ENCODE results near the gene SREBF1. TPM values are rescaled to one million over a fixed set of nuclear protein-coding genes. Genes with fewer than 3 reads are reported as not detected.
A peak's percentile ranks its signal among the peaks of the same experiment; 100 is the strongest.

SREBF1 gene
- polyA plus RNA-seq, 1 donor: 37.7 TPM

DNA sequence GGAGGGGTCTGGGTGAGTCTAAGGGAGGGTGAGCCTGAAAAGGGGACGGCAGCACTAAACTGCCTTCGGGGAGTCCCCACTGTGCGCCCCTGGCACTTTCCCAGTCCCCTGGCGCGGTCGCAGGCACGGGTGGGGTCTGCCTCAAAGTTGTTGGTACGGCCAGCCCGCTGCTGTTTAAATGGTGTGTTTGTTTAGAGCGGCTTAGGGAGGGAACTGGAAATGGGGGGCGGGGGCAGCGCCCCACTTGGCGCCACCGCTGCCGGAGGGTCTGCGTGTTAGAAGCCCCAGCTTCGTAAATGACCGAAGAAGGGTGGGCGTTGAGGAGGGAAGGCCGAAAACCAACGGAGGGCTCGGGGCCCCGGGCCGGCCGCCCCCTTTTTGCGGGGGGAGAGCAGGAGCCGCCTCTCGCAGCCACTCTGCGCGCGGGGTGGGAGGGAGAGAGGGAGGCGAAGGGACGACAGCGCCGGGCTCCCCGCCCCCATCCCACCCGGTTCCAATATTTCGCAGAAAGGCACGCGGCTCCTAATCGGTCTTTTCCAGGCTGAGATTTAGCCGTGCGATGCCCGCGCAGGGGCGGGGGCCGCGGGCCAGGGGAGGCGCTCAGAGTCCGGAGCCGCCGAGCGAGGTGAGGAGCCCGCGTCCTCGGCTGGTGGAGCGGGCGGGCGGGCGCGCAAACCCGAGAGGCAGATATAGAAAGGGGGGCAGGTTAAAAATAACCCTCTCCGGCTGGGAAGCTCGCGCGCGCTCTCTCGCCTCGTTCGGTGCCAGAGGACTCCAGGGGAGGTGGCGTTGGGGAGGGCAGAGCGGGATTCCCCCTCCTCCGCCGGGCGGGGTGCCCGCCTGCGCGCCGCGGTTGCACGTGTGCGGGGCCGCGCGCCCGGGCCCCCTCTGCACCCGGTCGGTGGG is 54.9 kb downstream of the SREBF1 start:
- peak; percentile 61 for DNase-seq

DNA sequence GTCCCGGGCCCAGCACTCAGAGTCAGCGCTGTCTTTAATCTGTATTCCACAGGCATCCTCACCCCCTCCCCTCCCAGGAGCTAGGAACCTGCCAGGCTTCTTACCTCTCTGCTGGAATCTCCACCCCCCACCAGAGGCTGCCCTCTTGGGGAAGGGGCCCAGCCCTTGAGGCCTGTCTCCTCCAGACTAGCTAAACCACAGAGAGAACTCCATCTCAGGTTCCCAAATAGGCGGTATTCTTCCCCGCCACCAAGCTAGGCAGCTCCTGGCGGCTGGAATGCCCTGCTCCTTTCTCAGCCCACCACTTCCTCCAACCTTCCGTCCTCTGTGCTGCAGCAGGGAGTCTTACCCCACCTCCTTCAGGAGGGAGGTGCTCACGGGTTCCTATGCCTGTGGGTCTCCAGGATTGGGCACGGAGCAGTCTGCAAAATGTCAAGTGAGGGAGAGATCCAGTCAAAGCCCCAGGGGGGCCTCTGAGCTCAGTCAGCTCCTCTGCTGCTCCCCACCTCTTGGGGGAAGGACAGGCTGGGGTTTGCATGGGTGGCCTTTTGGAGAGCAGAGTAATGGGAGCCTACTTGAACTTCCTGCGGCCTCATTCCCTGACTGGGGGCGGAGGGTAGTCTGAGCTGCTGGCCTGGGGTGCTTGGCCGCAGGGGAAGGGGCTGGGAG is 55.7 kb downstream of the SREBF1 start:
- no peak for DNase-seq

DNA sequence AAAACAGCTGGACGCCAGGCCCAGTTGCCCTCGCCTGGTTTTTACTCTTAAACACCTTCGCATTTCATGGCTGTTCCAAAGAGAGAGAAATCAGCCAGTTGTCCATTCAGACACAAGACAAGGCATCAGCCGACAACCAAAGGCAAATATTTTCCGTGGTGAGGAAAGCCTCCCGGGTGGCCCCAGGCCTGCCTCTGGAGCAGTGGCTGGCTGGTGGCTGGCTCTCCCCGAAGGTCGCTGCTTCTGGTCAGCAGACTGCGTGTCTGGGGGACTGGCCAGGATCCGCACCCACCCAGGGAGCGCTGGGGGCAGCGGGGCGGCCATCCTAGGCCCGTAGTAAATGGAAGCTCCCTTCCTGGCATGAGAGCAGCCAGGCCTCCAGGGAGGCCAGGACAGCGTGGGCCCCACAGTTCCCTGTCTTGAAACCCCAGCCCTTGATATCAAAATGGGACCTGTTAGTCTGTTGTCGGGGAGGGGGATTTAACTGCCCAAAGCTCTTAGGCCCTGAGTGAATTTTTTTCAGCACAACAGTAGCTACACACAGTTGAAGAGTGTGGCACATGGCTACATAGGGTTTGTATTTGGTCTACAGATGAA is 57.7 kb downstream of the SREBF1 start:
- no peak for DNase-seq

DNA sequence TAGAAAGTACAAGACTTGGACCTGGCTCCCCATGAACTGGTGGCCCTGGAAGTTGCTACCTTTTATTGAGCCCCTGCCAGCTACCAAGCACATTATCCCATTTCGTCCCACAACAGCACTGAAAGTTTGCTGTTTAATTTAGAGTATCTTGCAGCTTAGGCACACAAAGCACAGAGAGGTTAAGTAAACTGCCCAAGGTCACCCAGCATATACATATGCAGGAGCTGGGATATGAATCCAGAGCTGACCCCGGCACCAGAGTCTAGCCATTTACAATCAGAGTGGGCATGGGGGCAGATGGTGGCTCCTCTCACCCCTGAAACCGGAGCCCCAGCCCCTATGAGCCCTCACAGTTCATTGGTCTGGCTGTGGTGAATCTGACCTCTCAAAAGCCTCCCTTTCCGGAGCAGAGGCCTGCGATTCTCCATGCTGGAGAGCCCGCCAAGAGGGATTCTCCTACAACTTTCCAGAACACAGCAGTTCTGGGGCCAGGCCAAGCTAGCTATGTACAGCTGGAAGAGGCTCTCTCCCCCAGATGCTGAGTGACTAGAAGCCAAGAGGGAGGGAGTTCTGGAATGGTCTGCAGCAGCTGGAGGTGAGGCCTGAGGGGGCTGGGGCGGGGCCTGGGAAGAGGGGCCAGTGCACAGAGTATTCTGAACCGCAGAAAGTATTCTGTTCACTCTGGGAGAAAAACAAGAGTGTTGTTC is 58.3 kb downstream of the SREBF1 start:
- peak; percentile 83 for DNase-seq

DNA sequence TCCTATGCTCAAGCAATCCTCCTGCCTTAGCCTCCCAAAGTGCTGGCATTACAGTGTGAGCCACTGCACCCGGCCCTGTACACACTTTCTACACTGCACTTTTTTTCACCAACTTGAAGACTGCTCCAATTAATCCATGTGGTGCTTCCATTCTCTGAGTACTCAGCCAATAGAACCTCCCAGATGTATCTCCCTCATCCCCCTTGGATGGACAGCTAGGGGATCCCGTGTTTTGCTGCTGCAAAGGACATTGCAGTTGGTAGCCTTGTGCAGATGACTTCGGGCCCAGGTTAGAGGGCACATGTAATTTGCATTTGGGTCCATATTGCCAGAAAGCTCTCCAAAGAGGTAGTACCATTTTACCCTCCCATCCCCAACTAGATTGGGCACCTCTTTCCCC is 59.9 kb downstream of the SREBF1 start:
- DNase-seq: no peak

DNA sequence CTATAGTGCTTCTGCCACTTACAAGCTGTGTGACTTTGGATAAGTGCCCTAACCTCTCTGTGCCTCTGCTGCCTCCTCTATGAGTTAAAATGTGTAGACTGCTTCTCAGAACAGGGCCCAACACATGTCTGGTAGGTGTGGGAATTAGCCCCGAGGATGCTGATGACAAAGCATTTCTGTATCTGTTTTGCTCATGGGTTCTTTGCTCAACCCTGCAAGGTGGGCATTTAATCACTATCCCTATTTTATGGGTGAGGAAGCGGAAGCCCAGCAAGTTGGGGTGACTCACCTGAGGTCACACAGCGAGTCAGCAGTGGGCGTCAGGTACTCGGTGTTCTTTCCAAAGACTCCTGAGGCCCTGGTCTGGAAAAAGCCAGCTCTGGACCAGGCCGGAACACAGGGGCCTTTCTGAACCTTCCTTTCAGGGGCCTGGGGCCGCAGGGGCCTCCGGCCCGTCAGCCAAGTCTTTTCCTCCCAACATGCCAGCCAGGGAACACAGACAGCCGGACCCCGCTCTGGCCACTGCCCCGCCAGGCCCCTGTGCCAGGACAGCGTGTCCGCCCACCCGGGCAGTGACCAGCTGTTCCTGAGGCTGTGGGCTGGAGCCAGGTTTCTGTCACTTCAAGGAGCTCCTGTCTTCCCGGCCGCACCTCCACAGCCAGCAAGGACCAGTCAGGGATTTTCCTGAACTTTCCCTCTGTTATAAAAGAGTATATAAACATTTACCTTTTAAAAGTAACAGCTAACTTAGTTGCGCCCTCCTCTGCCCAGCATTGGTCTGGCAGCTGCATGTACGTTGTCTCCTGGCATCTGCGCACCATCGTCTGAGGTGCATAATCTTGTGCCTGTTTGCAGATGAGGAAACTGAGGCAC is 62.5 kb downstream of the SREBF1 start:
- no peak for DNase-seq

DNA sequence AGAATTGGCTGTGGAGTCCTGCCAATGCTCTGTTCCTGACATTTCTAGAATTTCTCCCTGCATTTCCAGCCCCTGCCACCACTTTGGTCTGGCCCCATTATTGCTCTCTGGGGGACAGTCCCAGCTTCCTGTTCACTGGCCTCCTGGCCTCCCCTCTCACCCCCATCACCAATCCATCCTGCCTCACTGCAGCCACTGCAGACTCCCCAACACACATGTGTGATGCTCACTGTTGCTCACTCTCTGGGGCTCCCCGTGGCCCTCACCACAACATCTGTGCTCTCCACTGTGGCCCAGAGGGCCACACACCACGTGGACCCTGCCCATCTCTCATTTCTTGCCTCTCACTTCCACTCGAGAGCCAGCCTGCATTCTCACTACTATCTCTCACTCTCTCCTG is 64.6 kb downstream of the SREBF1 start:
- no peak for DNase-seq

DNA sequence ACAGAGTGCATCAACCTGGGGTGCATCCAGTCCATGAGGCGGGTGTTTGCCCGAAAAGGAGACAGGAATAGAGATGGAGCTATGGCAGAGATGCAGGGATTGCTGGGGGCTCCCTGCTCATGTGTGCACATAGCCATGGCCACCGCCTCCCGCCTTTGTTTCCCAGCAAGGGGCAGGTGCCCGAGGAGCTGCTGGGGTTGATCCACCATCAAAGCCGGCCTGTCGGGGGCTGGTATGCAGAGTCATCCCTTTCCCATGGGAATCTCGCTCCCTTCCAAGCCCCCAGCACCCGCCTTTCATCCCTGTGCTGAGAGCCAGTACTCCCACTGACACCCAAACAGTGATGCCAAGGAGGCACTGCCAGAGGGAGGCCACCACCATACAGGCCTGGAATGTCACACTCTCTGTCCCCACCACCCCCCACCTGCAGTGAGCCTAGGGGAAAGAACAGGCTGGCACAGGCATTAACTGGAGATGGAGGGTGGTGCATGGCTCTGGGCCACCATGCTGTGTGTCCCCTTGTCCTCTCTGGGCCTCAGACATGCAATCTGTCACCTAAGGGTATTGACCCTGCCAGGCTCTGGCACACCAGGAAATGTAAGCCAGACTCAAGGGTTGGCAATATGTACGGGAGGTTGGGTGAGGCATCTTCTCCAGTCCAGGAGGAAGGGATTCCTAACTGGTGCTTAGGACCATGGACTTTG is 65.1 kb downstream of the SREBF1 start:
- DNase-seq: no peak

DNA sequence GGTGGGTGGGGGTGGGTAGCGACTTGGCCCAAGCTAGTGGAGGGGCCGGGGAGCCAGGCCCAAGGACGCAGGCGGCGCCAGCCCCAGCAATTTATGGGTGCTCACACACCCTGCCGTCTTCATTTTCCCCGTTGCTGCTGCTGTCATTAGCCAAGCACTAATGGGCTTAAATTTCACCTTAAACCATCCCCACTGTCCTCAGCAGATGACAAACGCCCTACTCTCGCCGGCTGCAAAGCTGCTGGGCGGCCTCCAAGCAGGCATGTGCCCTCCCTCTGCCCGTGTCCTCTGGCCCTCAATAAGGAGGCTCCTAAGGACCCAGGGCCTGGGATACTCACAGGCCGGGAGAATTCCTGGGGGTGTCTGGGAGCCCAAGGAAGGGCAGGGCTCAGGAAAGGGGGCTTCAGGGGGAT is 66.1 kb downstream of the SREBF1 start:
- no peak for DNase-seq

DNA sequence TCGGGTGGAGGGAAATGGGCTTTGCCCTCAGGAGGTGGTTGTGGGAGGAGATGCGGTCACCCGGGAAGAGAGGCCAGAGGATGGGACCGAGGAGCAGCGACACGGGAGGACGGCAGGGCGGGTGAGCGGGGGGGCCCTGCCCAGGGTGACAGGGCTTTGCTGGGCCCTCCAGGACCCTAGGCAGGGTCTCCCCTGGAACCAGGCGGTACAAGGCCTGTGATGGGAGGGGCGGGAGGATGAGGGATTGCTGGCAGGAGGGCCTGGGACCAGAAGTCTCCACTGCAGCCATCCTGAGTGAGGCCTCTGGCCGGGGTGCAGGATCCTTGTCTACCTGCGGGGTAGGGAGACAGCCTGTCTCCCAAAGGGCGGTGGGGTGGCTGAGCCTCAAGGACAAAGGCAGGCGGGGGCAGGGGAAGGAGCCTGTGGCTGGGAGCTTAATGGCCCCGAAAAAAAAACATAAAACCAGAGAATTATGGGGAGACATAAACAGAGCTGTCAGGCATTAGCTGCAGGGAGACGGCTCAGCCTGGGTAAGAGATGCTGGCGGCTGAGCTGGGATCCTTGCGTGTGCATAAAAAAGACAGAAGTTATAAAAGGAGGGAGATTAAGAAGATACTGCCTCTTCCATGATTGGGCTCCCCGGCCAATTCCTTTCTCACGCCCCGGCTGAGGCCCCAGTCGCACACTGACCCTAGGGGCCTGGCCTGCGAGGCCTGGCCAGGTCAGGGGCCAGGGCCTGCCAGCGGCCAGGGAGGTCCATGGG is 66.7 kb downstream of the SREBF1 start:
- DNase-seq: peak; percentile 50

DNA sequence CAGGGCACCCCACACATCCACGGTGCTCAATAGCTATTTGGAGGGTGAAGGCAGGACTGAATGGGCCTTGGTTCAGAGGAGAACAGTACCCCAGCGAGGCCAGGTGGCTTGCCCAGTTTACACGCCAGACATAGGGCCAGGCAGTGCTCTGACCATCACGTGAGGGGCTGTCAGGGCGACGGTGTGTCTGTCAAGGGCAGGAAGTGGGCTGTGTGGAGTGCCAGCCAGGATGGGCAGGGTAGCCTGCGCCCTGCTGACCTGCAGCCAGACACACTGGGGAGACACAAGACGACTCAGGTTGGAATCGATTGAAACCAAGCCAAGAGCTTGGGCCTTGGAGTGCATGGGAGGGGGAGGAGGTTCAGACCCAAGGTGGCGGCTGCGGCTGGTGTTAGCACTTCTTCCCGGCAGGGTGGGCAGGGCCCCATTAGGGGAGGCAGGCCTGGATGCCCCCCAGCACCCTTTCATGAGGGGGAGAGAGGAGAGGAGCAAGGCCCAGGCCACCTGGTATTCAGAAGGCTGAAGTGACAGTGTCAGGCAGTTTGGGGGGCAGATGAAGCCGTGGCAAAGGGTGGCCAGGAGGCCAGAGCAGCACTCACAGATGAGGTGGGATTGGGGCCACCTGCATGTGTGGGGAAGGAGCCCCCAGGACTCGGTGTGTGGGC is 68.2 kb downstream of the SREBF1 start:
- no peak for DNase-seq

DNA sequence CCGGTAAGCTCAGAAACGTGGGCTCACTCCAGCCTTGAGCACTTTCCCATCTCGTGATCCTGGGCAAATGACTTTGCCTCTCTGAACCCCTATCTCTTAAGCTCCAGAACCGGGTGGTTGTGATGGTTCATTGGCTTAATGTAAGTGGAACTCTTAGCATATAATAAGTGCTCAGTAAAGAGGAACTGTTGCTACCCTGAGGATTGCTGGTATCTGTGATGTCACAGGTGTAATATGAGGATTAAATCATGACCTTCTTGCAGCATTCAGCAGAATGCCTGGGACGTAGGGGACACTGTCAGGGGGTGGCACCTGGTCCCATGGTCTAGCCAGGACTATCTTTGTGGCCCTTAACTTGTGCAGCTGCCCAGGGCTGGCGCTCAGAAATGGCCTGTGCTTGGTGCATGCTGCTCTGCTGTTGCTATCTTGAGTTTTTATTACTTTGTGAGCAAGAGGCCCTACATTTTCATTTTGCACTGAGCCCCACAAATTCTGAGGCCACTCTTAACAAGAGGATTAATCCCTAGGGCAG is 68.8 kb downstream of the SREBF1 start:
- no peak for DNase-seq

DNA sequence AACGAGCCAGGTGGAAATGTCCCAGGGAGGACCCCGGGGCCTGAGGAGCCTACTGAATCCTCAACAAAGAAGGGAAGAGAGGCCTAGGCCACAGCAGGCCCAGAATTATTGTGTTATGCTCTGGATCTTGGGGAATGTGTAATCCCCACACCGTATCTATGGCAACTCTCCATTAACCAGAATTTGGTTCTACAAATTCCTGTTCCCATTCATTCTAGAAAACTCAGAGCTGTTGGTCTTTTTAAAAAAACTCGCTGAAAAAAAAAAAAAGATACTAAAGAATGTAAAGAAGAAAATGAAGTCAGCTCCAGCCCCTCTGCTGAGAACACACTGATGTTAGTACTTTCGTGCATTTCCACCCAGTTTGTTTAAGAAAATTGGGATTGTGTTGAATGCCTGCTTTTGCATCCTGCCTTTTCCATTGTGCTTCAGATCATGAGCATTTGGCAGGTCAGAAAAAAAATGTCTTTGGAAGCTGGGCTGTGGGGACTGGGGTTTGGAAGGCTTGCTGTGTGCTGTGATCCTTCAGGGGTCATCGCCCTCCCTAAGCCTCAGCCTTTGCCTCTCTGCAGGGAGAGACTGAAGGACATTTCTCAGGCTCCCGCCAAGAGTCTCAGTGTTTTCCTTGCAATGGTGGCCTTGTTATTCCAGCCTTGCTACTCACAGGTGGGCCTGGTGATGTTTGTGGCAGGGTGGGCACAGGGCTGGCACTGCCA is 69.5 kb downstream of the SREBF1 start:
- no peak for DNase-seq

DNA sequence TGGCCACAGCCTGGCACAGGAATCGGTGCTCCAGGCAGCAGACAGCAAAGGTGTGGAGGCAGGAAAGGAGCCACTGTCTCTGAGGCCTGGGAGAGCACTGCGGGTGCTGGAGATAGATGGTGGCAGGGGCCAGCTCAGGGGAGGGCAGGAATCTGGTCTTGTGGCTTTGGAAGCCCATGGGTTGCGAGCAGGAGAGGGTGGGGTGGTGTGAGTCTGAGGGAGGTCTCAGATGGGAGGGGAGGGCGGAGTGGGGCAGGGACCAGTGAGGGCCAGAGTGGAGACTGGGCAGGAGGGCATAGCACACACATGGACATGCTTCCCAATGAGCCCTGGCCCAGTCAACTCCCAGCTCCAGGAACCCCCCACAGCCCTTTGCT is 70.1 kb downstream of the SREBF1 start:
- DNase-seq: no peak

DNA sequence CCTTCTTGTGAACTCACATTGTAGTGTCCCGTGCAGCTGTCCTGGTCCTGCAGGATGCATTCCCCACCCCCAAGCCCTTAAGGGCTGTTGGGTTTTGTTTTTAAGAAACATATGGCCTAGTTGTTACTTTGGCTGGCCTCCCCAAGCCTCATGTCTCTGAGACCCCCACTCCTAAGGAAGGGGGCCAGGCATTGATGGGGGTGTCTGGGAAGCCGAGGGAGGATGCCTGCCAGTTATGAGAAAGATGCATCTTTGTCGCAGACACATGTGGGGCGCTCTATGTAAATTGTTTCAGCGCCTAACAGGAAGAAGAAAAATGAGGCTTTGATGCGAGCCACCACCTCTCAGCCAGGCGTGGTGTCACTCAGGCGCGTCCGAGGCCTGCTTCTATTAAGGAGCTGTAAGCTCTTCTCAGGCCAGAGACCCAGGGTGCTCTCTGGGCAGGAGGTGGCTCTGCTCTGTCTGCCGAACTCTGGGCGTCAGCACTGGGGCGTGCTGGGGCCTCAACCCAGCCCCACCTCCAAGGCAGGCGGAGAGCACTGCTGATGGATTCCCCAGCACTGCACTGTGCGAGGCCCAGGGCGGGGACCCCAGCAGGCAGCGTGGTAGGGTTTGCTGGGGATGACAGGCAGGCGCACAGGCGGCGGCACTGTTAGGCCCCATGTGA is 70.6 kb downstream of the SREBF1 start:
- no peak for DNase-seq

DNA sequence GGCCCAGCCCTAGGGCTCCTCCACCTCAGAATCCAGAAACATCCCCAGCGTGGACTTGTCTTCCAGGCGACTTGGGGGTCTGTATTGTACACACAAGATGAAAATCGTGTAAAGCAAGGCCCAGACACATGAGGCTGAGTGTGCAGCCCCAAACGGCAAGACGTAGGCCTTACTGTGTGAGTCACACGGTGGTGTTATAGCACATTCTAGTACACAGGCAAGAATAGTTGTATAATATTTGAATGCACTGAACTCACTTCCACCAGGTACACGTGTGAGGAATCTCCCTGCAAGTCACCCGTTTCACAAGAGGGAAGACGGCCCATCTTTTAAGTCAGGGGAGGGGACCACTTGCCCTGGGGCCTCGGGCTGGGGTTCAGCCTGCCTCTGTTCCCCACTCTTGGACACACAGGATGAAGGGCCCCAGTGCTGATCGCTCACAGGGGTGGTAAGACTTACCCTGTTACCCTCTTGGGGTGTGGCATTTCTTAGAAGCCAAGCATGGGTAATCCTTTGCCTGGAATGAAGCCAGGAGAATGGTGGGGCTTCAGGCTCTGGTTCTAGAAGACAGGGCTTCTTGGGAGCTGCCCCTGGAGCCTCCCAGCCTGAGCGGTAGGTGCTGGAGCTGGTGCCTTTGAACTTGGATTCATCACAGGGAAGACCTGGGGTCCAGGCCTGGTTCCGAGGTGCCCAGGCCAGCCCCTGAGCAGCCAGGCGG is 71.3 kb downstream of the SREBF1 start:
- DNase-seq: no peak

DNA sequence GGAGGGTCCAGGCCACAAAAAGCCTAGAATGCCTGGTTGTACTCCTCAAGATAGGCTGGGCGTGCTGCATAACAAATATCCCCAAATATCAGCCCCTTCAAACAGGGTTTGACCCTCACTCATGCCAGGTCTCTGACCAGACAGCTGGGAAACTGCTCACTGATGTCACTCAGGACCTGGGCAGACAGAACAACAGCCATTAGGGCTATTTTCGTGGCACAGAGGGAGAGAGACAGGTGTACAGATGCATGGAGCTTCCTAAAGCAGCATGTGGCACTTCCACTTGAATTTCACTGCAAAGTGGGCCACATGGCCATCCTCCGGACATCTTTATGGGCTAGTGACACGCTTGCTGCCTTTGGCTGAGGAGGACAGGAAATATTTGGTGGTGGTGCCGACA is 73.1 kb downstream of the SREBF1 start:
- no peak for DNase-seq

Measured in left kidney (tissue), 2 donors.